Lower lobe of right lung (tissue), 2 donors: Measurements from ENCODE around the gene KIAA1549. TPM values are rescaled to one million over a fixed set of nuclear protein-coding genes. Genes with fewer than 3 reads are reported as not detected.

Experiments
- ATAC-seq, 2 donors: fragments of 200-7000 bp; cut with Tn5 transposase; one replicate each; pipeline ENCODE4 v1.9.1; 2020 to 2022; ENCODE audit warnings: mild to moderate bottlenecking in 2 of 2, moderate library complexity in 2 of 2
- DNase-seq: peaks from one replicate; pipeline ENCODE4 v3.0.0-alpha.2; 2020
- H3K27ac ChIP-seq: fragments of 200-600 bp; one replicate; pipeline ENCODE4 v1.8.0; 2022
- H3K27me3 ChIP-seq: fragments of 200-600 bp; one replicate; pipeline ENCODE4 v1.8.0; 2022; ENCODE audit warnings: low read depth
- H3K36me3 ChIP-seq: fragments of 200-600 bp; one replicate; pipeline ENCODE4 v1.8.0; 2022; ENCODE audit warnings: mild to moderate bottlenecking
- H3K4me1 ChIP-seq: fragments of 200-600 bp; one replicate; pipeline ENCODE4 v1.8.0; 2022
- H3K4me3 ChIP-seq: fragments of 200-600 bp; one replicate; pipeline ENCODE4 v1.8.0; 2022; ENCODE audit warnings: mild to moderate bottlenecking
- H3K9me3 ChIP-seq: fragments of 200-600 bp; one replicate; pipeline ENCODE4 v1.8.0; 2022
- CTCF ChIP-seq: fragments of 200-600 bp; IDR thresholded peaks from one replicate; pipeline ENCODE4 v1.8.0; 2022; ENCODE audit warnings: antibody characterized with exemption, mild to moderate bottlenecking
- intact Hi-C: fragments of 100-400 bp; cut with DNase I; formaldehyde crosslinking; loops from one replicate; pipeline ENCODE4 v1.11.0; 2022
- total RNA-seq: library from RNA; stranded (reverse); fragmentation: NEBNext Ultra II Directional; extraction: Animal tissue kit (Norgen Biotek cat#: 25700); gene quantifications from one replicate; pipeline ENCODE4 v1.2.1, GENCODE V29; 2021
- donor health status: DM: no; HTN: yes; CAD: no; lungs with severe emphysema.

KIAA1549 gene
- total RNA-seq, 1 donor from 2014 or later: 5.3 TPM

- Histone ChIP-seq H3K4me1 (no peaks in the 10 kb centered on the region), H3K27me3 (no peaks in the 10 kb centered on the region), H3K36me3 (peaks cover 8% of the 10 kb centered on the region), H3K4me3 (no peak overlapping the region), H3K9me3 (no peaks in the 10 kb centered on the region), H3K27ac (no peak overlapping the region)
- ATAC-seq: no peak
- intact Hi-C loops: no loop called here
- TF ChIP-seq CTCF: no peak
- no peak for DNase-seq
These were observed 77.2 kb downstream of the KIAA1549 start for GRCh38 chr7:138903859-138904435.

- Histone ChIP-seq H3K36me3 (peaks cover 1% of the 10 kb centered on the region), H3K27ac (no peak overlapping the region), H3K27me3 (no peaks in the 10 kb centered on the region), H3K4me1 (no peaks in the 10 kb centered on the region), H3K4me3 (no peak overlapping the region), H3K9me3 (no peaks in the 10 kb centered on the region)
- DNase-seq (no peak), ATAC-seq (no peak)
- intact Hi-C loops: no loop called here
- no peak for TF ChIP-seq CTCF
These were observed 77.9 kb downstream of the KIAA1549 start for GRCh38 chr7:138903186-138903820.

- no peak for TF ChIP-seq CTCF
- no peak overlapping the region for H3K27ac ChIP-seq
- H3K36me3 ChIP-seq: no peaks in the 10 kb centered on the region
- no peaks in the 10 kb centered on the region for H3K27me3 ChIP-seq
- H3K4me1 ChIP-seq: no peaks in the 10 kb centered on the region
- DNase-seq (no peak), ATAC-seq (no peak)
- H3K4me3 ChIP-seq: no peak overlapping the region
- no peaks in the 10 kb centered on the region for H3K9me3 ChIP-seq
- intact Hi-C loops: no loop called here
These were observed 79.0 kb downstream of the KIAA1549 start for GRCh38 chr7:138902161-138902560.

DNA sequence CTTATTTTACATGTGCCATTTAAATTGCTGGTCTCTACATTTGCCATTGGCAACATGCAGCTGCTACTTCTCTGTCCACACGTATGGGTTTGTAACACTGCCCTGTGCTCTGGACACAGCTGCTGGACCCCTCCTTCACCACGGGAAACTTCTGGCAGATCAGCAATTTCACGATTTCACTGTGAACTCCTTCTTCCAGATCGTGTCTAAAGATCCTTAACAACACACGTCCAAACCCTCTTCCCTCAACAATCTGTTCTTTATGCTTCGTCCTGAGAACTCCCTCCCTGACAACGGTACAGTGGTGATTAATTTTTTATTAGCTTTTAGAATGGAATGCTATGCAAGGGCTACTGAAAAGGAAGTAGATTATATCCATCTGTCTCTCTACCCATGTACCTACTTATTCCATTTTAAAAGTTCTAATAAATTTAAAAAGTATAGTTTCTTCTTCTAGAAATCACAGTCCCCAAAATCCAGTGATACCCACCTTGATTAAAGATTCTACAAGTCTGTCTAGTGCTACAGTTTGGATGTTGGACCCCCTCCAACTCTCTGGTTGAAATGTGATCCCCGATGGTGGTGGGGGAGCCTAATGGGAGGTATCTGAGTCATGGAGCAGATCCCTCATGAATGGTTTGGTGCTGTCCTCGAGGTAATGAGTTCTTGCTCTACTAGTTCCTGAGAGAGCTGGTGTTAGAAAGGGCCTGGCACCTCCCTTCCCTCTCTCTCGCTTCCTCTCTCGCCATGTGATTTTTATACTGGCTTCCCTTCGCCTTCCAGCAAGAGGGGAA lies 81.0 kb downstream of the KIAA1549 start:
- H3K36me3 ChIP-seq: no peaks in the 10 kb centered on the region
- DNase-seq (no peak), ATAC-seq (no peak)
- no peaks in the 10 kb centered on the region for H3K27me3 ChIP-seq
- no peak for TF ChIP-seq CTCF
- no peaks in the 10 kb centered on the region for H3K9me3 ChIP-seq
- intact Hi-C loops: no loop called here
- H3K27ac ChIP-seq: no peak overlapping the region
- no peak overlapping the region for H3K4me3 ChIP-seq
- H3K4me1 ChIP-seq: no peaks in the 10 kb centered on the region

GRCh38 chr7:138898802-138899201 lies 82.4 kb downstream of the KIAA1549 start:
- intact Hi-C loops: no loop called here
- H3K9me3 ChIP-seq: no peaks in the 10 kb centered on the region

More at GRCh38 chr7:138898802-138899201, 82.4 kb downstream of the KIAA1549 start:
- no peak for TF ChIP-seq CTCF
- ATAC-seq (no peak), DNase-seq (no peak)
- no peak overlapping the region for H3K27ac ChIP-seq
- no peaks in the 10 kb centered on the region for H3K36me3 ChIP-seq
- no peaks in the 10 kb centered on the region for H3K4me1 ChIP-seq
- H3K27me3 ChIP-seq: no peaks in the 10 kb centered on the region
- no peak overlapping the region for H3K4me3 ChIP-seq
